ENCODE results near the gene ADGRF1.
"Not testable (repeated sequence)": the region's sequence is repeated elsewhere in the genome, so short reads cannot be mapped to it uniquely, and the experiment has no call there.

Gene ADGRF1

DNA sequence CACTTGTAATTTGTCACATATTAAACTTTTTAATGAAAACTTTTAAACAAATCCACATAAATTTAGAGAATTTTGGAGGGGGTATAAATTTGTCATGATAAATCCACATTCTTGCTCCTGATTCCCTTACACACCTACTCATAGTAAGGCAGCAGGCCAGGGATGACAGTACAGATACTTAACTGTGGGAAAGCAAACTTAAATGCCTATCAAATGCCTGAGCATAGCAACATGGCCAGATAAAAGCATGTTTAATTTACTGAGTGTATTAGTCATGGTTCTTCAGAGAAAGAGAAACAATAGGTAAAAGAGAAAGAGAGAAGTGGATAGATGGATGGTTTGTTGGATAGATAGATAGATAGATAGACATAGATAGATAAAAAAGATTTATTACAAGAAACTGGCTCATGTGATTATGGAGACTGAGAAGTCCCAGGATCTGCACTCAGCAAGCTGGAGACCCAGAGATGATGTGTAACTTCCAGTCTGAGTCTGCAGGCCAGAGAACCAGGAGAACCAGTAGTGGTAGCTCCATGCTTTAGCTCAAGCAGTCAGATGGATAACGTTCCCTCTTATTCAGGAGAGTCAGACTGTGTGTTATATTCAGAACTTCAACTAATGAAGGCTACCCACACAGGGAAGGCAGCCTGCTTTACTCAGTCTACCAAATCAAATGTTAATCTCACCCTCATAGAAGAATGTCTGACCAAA, 15.9 kb upstream of the ADGRF1 start:
- TF ChIP-seq POLR2AphosphoS5 (IDR thresholded peaks at IDR 0.05; ENCODE audit: low read depth) (no peak), SPI1 (IDR thresholded peaks at IDR 0.05; ENCODE audit: borderline replicate concordance, low read depth) (no peak), GABPA (IDR thresholded peaks at IDR 0.05; ENCODE audit: low read depth) (no peak)
- TF ChIP-seq, protein P1, sequence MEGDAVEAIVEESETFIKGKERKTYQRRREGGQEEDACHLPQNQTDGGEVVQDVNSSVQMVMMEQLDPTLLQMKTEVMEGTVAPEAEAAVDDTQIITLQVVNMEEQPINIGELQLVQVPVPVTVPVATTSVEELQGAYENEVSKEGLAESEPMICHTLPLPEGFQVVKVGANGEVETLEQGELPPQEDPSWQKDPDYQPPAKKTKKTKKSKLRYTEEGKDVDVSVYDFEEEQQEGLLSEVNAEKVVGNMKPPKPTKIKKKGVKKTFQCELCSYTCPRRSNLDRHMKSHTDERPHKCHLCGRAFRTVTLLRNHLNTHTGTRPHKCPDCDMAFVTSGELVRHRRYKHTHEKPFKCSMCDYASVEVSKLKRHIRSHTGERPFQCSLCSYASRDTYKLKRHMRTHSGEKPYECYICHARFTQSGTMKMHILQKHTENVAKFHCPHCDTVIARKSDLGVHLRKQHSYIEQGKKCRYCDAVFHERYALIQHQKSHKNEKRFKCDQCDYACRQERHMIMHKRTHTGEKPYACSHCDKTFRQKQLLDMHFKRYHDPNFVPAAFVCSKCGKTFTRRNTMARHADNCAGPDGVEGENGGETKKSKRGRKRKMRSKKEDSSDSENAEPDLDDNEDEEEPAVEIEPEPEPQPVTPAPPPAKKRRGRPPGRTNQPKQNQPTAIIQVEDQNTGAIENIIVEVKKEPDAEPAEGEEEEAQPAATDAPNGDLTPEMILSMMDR (IDR thresholded peaks at IDR 0.05; ENCODE audit: insufficient read depth, low read length), result no peak
- TF ChIP-seq, protein P2, sequence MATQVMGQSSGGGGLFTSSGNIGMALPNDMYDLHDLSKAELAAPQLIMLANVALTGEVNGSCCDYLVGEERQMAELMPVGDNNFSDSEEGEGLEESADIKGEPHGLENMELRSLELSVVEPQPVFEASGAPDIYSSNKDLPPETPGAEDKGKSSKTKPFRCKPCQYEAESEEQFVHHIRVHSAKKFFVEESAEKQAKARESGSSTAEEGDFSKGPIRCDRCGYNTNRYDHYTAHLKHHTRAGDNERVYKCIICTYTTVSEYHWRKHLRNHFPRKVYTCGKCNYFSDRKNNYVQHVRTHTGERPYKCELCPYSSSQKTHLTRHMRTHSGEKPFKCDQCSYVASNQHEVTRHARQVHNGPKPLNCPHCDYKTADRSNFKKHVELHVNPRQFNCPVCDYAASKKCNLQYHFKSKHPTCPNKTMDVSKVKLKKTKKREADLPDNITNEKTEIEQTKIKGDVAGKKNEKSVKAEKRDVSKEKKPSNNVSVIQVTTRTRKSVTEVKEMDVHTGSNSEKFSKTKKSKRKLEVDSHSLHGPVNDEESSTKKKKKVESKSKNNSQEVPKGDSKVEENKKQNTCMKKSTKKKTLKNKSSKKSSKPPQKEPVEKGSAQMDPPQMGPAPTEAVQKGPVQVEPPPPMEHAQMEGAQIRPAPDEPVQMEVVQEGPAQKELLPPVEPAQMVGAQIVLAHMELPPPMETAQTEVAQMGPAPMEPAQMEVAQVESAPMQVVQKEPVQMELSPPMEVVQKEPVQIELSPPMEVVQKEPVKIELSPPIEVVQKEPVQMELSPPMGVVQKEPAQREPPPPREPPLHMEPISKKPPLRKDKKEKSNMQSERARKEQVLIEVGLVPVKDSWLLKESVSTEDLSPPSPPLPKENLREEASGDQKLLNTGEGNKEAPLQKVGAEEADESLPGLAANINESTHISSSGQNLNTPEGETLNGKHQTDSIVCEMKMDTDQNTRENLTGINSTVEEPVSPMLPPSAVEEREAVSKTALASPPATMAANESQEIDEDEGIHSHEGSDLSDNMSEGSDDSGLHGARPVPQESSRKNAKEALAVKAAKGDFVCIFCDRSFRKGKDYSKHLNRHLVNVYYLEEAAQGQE (IDR thresholded peaks at IDR 0.05; ENCODE audit: insufficient replicate concordance, low read depth), result no peak
- no peak overlapping the region for H3K27ac ChIP-seq (replicated peaks)
- no peaks in the 10 kb centered on the region for H3K27me3 ChIP-seq (ENCODE audit: insufficient read depth, poor library complexity, severe bottlenecking)
- no peak for DNase-seq (ENCODE audit: low read depth in 1 of 2, low spot score in 1 of 2)
- H3K4me3 ChIP-seq (replicated peaks; ENCODE audit: insufficient read depth, low read length), result no peak overlapping the region

DNA sequence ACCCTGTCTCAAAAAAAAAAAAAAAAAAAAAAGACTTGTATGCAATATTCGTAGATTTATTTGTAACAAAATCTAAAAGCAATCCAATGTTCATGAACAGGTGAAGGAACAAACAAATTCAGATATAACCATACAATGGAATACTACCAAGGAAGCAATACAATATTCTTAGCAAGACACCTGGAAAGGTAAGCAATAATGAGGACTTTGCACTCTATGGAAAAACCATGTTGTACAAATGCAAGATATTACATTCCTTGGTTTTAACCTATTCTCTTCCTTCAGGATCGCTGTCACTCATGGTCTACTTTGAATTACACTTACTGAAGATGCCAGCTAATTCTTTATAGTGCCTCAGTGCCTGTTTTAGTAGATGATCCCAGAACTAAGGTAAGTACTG, 14.7 kb upstream of the ADGRF1 start:
- no peak for TF ChIP-seq SPI1 (IDR thresholded peaks at IDR 0.05; ENCODE audit: borderline replicate concordance, low read depth)
- TF ChIP-seq, protein P2 (IDR thresholded peaks at IDR 0.05; ENCODE audit: insufficient replicate concordance, low read depth), result no peak
- no peak for TF ChIP-seq GABPA (IDR thresholded peaks at IDR 0.05; ENCODE audit: low read depth)
- TF ChIP-seq, protein P1 (IDR thresholded peaks at IDR 0.05; ENCODE audit: insufficient read depth, low read length), result no peak
- no peak for TF ChIP-seq POLR2AphosphoS5 (IDR thresholded peaks at IDR 0.05; ENCODE audit: low read depth)
- Histone ChIP-seq H3K4me3 (replicated peaks; ENCODE audit: insufficient read depth, low read length) (no peak overlapping the region), H3K27me3 (ENCODE audit: insufficient read depth, poor library complexity, severe bottlenecking) (no peaks in the 10 kb centered on the region), H3K27ac (replicated peaks) (no peak overlapping the region)
- no peak for DNase-seq (ENCODE audit: low read depth in 1 of 2, low spot score in 1 of 2)

DNA sequence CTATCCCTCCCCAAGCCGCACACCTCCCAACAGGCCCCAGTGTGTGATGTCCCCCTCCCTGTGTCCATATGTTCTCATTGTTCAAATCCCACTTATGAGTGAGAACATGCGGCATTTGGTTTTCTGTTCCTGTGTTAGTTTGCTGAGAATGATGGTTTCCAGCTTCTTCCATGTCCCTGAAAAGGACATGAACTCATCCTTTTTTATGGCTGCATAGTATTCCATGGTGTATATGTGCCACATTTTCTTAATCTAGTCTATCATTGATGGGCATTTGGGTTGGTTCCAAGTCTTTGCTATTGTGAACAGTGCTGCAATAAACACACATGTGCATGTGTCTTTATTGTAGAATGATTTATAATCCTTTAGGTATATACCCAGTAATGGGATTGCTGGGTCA, 12.2 kb upstream of the ADGRF1 start:
- H3K27ac ChIP-seq (replicated peaks); H3K27me3 ChIP-seq (ENCODE audit: insufficient read depth, poor library complexity, severe bottlenecking); H3K4me3 ChIP-seq (replicated peaks; ENCODE audit: insufficient read depth, low read length); DNase-seq (ENCODE audit: low read depth in 1 of 2, low spot score in 1 of 2): not testable (repeated sequence)

DNA sequence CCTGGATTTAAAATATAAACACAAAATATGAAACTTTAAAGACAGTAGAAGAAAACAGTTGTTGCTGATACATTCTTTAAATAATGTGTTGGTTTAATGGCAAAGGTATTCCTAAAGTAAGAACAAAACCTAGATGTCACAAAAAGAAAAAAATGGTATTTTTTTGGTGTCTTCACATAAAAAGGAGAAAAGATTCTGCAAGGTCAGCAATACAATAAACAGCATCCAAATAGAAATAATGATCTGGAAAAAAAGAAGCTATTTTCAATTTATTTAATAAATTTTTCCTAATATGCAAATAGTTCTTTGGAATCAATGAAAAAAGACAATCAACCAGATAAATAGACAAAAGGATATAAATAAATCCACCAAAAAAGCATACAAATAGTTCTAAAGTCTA, 6.5 kb upstream of the ADGRF1 start:
- no peak for DNase-seq (ENCODE audit: low read depth in 1 of 2, low spot score in 1 of 2)
- TF ChIP-seq, protein P2 (IDR thresholded peaks at IDR 0.05; ENCODE audit: insufficient replicate concordance, low read depth), result no peak
- TF ChIP-seq SPI1 (IDR thresholded peaks at IDR 0.05; ENCODE audit: borderline replicate concordance, low read depth) (no peak), POLR2AphosphoS5 (IDR thresholded peaks at IDR 0.05; ENCODE audit: low read depth) (no peak)
- TF ChIP-seq, protein P1 (IDR thresholded peaks at IDR 0.05; ENCODE audit: insufficient read depth, low read length), result no peak
- H3K27me3 ChIP-seq (ENCODE audit: insufficient read depth, poor library complexity, severe bottlenecking), result no peaks in the 10 kb centered on the region
- H3K27ac ChIP-seq (replicated peaks), result no peak overlapping the region
- H3K4me3 ChIP-seq (replicated peaks; ENCODE audit: insufficient read depth, low read length), result no peak overlapping the region

All from HL-60 (cell line).